AG10803 (cell line): ENCODE measurements around the gene ILKAP.

Experiments
- DNase-seq: peaks from one replicate; pipeline ENCODE4 v3.0.0; 2010; ENCODE audit warnings: low read depth
- H3K4me3 ChIP-seq: 2 replicates; pipeline ENCODE4 v1.5.1; 2011; ENCODE audit warnings: mild to moderate bottlenecking, low read length, control low read depth
- TF ChIP-seq, protein P1 (sequence below): conservative IDR thresholded peaks from 2 replicates; pipeline ENCODE4 v1.5.1; 2011; ENCODE audit warnings: mild to moderate bottlenecking, low read length, control low read depth, inconsistent platforms

The ILKAP gene

DNA sequence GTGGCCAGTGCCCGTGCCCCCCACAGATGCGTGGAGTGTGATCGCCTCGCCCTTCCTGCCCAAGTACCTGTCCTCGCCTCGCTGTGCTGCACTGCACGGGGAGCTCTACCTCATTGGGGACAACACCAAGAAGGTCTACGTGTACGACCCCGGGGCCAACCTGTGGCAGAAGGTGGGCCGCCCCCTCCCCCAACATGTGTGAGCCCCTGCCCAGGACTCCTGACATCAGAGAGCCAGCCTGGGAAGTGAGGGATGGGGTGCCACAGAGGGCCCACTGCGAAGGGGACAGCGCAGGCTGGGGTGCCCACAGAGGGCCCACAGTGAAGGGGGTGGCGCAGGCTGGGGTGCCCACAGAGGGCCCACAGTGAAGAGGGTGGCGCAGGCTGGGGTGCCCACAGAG, 54.5 kb downstream of the ILKAP start:
- H3K4me3 ChIP-seq: no peak overlapping the region
- TF ChIP-seq, protein P1, sequence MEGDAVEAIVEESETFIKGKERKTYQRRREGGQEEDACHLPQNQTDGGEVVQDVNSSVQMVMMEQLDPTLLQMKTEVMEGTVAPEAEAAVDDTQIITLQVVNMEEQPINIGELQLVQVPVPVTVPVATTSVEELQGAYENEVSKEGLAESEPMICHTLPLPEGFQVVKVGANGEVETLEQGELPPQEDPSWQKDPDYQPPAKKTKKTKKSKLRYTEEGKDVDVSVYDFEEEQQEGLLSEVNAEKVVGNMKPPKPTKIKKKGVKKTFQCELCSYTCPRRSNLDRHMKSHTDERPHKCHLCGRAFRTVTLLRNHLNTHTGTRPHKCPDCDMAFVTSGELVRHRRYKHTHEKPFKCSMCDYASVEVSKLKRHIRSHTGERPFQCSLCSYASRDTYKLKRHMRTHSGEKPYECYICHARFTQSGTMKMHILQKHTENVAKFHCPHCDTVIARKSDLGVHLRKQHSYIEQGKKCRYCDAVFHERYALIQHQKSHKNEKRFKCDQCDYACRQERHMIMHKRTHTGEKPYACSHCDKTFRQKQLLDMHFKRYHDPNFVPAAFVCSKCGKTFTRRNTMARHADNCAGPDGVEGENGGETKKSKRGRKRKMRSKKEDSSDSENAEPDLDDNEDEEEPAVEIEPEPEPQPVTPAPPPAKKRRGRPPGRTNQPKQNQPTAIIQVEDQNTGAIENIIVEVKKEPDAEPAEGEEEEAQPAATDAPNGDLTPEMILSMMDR: no peak

DNA sequence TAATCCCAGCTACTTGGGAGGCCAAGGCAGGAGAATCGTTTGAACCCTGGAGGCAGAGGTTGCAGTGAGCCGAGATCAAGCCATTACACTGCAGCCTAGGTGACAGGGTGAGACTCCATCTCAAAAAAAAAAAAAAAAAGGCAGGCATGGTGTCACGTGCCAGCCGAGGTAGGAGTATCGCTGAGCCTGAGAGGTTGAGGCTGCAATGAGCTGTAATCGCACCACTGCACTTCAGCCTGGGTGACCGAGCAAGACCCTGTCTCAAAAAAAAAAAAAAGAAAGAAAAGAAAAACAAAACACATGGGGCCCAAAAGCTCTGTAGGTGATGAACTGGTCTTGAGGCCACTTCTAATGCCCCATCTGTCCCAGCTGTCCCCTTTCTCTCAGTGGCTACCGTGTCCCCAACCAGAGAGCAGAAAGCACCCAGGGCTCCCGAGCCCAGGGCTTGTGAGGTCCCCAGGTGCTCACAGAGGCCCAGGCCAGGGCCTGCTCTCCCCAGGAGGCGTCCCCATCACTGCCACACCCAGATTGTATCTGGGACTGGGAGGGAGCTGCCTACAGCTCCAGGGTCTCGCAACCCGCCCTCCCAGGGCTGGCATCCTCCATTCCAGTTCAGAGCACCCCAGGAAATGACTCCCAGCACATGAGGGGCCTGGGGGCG, 56.5 kb downstream of the ILKAP start:
- no peak for DNase-seq
- no peak overlapping the region for H3K4me3 ChIP-seq
- TF ChIP-seq, protein P1: no peak

More for the DNA sequence above, 54.5 kb downstream of the ILKAP start:
- DNase-seq: no peak

DNA sequence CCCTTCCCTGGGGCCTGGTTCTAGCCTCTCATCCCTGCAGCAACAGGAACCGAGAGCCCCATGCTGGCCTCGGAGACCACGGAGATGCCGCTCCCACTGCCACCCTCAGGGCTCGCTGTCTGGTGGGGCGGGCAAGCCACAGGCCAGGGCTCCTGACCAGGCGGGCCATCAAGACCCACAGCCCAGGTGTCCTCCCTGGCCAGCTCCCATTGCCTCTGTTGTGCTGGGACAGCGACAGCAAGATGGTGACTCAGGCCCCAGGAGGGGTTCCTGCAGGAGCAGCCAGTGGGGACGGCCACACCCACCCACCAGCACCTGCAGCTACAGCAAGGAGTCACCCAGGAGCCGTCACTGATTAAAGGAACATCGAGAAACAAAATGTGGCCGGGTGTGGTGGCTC, 57.6 kb downstream of the ILKAP start:
- DNase-seq: no peak
- TF ChIP-seq, protein P1: no peak
- H3K4me3 ChIP-seq: no peak overlapping the region

GRCh38 chr2:238145046-238145445, 58.4 kb downstream of the ILKAP start:
- TF ChIP-seq, protein P1: no peak
- no peak for DNase-seq
- no peak overlapping the region for H3K4me3 ChIP-seq

DNA sequence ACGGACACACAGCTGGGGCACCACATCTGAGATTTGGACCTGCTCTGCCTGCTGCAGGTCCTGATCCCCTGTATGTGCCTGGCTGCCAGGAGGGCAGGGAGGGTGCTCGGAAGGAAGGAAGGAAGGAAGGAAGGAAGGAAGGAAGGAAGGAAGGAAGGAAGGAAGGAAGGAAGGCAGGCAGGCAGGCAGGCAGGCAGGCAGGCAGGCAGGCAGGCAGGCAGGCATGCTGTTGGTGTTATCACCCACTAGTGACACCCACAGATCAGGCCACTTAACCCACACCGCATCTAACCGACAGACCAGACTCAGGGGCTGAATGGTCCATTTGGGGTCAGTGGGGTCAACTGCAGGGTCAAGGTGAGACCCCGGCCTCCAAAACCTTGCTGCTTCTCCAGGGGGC, 59.2 kb downstream of the ILKAP start:
- DNase-seq: no peak
- no peak overlapping the region for H3K4me3 ChIP-seq
- TF ChIP-seq, protein P1: no peak

DNA sequence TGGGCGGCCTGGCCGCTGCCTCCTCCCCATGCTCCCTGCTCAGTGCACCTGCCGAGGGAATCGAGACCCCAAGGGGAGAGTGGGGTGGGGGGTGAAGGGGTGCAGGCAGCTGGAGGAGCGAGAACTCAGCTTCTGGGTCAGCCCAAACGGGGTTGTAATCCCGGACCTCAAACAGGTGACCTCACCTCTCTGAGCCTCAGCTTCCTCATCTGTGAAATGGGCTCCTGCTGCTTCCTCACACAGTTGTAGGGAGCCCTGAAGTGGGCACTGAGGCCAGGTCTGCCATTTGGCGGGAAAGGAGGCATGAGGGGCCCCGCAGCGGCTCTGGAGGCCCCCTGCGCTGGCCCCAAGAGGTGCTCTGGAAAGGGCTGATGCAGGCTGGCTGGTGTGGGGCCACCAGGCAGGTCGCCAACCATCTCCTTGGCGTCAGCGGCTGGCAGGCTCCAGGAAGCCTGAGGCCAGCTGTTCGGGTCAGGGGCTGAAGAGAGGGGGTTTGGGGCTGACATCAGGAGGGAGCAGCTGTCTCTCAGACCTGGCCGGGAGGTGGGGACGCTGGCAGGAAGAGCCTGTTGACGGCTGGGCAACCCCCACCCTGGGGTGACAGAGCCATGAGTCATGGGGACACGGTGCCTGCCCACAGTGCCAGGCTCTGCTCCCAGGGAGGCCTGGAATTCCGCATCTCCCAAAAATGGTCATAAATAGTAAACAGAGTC, 60.1 kb downstream of the ILKAP start:
- TF ChIP-seq, protein P1: no peak
- no peak overlapping the region for H3K4me3 ChIP-seq
- peak; percentile 87 for DNase-seq
